H7 (cell line): ENCODE data around the gene CD74. TPM values are rescaled to one million over a fixed set of nuclear protein-coding genes. Genes with fewer than 3 reads are reported as not detected.

ENCODE experiments used
- DNase-seq: peaks from one replicate; pipeline ENCODE4 v3.0.0; 2012
- H3K27me3 ChIP-seq: 2 replicates; pipeline ENCODE4 v1.6.0; 2011; ENCODE audit warnings: mild to moderate bottlenecking, low read length; ENCODE audit not compliant: control insufficient read depth, insufficient read depth
- H3K36me3 ChIP-seq: replicated peaks from 2 replicates; pipeline ENCODE4 v1.5.1; 2011; ENCODE audit warnings: low read length; ENCODE audit not compliant: control insufficient read depth, insufficient read depth
- H3K4me3 ChIP-seq: 2 replicates; pipeline ENCODE4 v1.5.1; 2011; ENCODE audit warnings: low read depth, mild to moderate bottlenecking, control low read depth, low read length, moderate library complexity; ENCODE audit not compliant: insufficient read depth
- total RNA-seq: library from RNA; depleted of rRNA; stranded (reverse); fragments of >200 nt; shearing (Covaris generic); gene quantifications from 2 replicates; pipeline ENCODE4 v1.2.3, GENCODE V29; 2014

CD74 gene
- total RNA-seq, 1 experiment from 2014 or later: 18.0 TPM

DNA sequence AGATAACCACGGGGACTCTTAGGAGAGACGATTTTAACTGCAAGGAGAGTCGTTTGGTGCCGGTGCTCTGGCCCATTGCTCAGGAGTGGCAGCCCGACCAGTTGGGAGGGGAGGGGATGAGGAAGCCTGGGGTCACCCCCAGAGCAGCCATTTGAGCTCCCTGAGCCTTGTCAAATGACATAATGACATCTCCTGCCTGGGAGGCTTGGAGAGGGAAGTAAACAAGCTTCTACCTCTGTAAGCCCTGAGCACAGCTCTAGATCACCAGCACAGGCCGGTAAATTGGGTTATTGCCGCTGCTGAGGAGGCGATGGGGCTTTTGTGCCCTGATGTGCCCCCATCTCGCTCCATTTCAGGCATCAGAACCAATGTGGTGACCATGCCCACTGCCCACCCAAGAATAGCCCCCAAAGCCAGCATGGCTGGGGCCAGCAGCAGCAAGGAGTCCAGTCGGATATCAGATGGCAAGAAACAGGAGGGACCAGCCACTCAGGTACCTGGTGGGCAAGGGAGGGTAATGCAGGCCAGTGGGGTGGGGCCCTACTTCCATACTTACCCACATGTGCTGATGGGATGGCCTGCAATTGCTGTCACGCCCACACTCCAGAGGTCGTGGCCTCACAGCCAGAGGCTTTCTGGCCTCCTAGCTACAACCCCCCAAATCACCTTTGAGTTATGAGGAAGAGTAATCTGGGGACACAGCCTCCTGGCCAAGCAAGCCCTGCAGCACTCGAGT lies 23.0 kb downstream of the CD74 start:
- H3K27me3 ChIP-seq: no peaks in the 10 kb centered on the region
- no peak for DNase-seq
- H3K4me3 ChIP-seq: no peak overlapping the region
- peaks cover 78% of the 10 kb centered on the region for H3K36me3 ChIP-seq

DNA sequence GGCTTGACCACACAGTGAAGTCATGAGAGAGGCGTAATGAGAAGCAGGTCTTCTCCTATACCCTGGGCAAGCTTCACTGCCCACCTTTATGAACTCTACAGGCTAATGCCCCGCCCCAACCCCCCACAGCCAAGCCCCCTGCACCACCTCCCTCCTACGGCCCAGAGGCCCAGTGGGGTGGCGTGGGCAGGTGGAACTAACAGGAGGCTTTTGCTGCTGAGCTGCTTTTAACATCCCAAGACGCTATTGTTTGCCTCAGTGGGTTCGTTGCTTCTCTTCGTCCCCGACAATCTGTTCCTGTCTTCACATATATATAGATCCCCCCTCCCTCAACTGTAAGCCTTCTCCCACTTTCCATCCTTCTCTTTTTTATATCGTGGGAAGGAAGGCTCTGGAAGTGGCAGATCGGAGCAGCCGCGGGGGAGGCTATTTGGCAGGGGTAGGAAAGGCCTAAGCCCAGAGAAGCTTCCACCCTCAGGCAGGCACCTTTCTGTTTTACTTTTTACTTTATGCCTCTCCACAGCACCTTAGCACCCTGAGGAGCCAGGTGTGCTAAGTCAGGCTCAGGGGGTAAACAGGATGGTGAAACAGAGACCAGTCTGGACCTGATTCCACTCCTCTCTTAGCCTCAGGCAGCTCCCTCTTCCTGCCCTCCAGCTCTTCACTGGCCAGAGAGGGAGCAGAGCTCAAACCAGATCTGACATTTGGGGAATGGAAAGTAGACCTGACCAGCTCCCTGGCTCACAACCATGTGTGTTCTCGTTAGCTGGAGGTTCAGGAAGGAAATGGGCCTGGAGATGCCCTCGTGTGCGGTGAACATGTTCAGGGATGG lies 26.5 kb downstream of the CD74 start:
- Histone ChIP-seq H3K4me3 (no peak overlapping the region), H3K36me3 (peaks cover 75% of the 10 kb centered on the region), H3K27me3 (no peaks in the 10 kb centered on the region)
- DNase-seq: peak; percentile 34

DNA sequence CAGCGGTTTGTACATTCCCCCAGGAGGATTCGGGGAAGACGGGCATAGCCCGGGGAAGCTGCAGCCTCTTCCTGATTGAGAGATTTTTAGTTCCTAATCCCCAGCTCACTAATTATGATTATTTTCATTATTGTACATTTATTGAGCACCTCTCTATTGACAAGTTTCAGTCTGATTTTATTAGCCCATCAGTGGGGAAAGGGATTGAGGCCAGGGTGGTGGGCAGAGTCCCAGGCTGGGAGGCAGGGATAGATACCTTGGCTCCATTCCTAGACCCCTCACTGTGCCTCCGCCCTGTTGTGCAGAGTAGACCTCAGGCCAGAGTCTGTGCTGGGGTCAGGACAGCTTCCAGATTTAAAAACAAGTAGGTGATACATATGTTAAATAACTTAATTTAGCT lies 28.0 kb downstream of the CD74 start:
- H3K36me3 ChIP-seq: peaks cover 72% of the 10 kb centered on the region

DNA sequence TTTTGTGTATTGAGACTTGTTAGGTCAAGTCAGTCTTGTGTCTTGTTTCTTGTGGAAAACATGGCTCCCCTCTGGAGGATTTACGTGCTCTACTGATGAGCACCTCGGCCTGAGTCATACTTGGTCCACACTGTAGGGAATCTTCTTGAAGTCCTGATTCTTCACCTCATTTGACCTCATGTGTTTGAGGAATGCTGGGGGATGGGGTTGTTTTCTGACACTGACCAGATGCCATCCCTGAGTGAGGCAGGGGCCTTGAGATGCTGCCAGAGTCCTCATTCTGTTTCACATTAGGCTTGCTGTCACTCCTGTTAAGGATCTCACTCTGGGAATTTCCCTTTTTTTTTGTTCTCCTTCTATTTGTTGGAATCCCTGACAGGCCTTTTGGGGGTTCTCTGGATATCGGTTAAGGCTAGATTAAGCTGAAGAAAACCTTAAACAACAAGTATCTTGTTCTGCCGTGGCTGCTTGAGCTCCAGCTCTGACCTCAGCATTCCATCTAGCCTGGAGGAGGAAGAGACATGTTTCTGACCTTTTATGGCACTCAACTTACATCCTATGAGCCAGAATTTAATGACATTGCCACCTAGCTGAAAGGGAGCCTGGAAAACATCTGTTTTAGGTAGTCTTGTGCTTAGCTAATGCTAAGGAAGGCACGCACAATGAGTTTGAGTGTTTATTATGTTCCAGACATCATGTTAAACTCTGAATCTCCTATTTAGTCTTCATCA lies 34.6 kb downstream of the CD74 start:
- DNase-seq: no peak
- Histone ChIP-seq H3K36me3 (peaks cover 86% of the 10 kb centered on the region), H3K4me3 (no peak overlapping the region), H3K27me3 (no peaks in the 10 kb centered on the region)

More for the DNA sequence above, 28.0 kb downstream of the CD74 start:
- H3K4me3 ChIP-seq: no peak overlapping the region
- no peak for DNase-seq
- H3K27me3 ChIP-seq: no peaks in the 10 kb centered on the region

DNA sequence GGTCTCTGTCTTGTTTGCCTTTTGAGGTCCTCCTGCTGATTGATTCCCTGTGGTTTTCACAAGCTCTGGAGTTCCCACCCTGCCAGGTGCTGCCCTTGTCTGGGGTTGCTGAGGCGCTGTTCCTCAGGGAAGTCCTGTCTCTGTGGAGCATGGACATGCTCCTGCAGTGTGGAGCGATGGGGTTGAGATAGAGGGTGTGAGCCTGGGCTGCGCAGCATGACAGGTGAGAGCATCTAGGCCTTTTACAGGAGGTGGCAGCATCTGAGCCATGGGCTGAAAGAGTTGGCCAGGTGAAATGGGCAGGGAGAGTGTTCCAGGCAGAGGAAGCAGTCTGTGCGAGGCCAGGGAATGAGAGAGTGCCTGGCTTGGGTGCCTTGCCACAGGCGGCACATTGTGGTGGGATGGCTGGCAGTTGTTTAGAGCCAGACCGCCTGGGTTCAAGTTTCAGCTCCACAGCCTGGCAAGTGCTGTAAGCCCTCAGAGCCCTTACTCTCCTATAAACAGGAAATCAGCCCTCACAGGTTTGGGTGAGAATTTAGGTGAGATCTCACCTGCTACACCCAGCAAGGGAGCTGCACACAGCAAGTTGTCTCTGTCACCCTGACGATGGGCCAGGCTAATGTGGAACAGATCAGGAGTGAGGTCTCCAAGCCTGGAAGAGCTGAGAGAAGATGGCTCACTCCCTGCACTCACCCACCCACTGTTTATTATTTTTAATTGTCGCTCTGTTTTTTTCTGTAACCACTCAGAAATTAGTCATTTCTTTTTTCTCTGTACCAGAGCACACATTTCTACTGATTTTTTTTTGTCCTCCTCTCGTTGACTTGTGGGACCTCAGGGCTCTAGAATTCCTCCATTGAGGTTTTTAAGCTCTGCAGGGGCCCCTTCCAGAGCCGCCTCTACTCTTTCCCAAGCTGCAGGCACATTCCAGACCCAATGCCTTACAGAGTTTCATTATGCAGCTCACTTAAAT lies 35.6 kb downstream of the CD74 start:
- peaks cover 86% of the 10 kb centered on the region for H3K36me3 ChIP-seq
- no peak for DNase-seq
- H3K27me3 ChIP-seq: no peaks in the 10 kb centered on the region
- H3K4me3 ChIP-seq: no peak overlapping the region

DNA sequence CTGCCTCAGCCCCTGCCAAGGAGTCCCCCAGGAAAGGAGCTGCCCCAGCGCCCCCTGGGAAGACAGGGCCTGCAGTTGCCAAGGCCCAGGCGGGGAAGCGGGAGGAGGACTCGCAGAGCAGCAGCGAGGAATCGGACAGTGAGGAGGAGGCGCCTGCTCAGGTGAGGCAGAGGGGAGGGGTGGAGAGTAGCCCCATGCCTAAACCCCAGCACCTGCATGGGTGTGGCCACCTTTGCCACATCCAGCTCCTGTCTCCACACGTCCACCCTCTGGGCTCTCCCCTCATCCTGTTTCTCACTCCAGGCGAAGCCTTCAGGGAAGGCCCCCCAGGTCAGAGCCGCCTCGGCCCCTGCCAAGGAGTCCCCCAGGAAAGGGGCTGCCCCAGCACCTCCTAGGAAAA lies 38.1 kb downstream of the CD74 start:
- H3K27me3 ChIP-seq: no peaks in the 10 kb centered on the region
- DNase-seq: no peak
- H3K4me3 ChIP-seq: no peak overlapping the region
- H3K36me3 ChIP-seq: peaks cover 87% of the 10 kb centered on the region

DNA sequence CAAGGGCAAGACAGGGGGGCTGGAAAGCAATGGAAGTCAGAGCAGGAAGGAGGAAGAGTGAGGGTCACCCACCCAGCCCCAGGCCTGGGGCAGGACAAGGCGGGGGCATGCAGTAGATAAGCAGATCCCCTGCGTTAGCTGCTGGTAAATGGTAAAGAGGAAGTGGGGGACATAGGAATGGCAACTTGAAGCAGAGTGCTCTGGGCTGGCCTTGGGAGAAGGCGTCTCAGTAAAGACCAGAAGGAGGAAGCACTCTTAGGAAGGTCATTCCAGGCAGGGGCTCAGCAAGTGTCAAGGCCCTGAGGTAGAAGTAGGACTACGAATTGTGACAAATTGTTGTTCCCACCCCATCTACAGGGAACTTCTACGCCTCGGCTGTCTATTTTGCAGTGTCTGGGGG lies 40.1 kb downstream of the CD74 start:
- no peak for DNase-seq
- H3K4me3 ChIP-seq: no peak overlapping the region
- peaks cover 89% of the 10 kb centered on the region for H3K36me3 ChIP-seq

DNA sequence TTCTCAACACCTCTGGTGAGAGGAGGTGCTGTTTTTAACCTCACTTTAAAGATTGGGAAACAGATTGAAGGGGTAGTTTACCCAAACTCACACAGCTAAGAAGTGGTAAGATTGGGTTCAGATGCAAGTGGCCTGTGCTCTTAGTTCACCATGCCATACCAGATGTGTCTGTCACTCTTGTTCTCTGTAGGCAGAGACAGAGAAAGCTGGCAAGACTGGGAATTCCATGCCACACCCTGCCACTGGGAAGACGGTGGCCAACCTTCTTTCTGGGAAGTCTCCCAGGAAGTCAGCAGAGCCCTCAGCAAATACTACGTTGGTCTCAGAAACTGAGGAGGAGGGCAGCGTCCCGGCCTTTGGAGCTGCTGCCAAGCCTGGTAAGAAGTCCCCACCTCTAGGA lies 44.2 kb downstream of the CD74 start:
- Histone ChIP-seq H3K4me3 (no peak overlapping the region), H3K36me3 (peaks cover 77% of the 10 kb centered on the region), H3K27me3 (no peaks in the 10 kb centered on the region)
- no peak for DNase-seq

More for the DNA sequence above, 40.1 kb downstream of the CD74 start:
- no peaks in the 10 kb centered on the region for H3K27me3 ChIP-seq

DNA sequence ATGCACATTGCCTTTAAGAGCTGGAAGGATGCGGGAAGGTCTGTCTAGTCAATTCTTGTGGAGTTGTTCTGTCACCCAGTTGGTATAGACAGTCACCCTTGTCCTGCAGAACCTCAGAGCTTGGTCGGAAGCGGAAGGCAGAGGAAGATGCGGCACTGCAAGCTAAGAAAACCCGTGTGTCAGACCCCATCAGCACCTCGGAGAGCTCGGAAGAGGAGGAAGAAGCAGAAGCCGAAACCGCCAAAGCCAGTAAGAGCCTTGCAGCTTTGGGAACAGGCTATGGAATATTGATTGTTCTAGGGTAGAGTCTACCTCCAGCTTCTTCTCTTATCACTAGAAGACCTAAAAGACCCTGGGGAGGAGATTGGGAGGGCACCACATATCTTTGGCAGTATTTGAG lies 48.7 kb downstream of the CD74 start:
- no peak overlapping the region for H3K4me3 ChIP-seq
- H3K36me3 ChIP-seq: peaks cover 71% of the 10 kb centered on the region
- no peaks in the 10 kb centered on the region for H3K27me3 ChIP-seq
- DNase-seq: no peak

DNA sequence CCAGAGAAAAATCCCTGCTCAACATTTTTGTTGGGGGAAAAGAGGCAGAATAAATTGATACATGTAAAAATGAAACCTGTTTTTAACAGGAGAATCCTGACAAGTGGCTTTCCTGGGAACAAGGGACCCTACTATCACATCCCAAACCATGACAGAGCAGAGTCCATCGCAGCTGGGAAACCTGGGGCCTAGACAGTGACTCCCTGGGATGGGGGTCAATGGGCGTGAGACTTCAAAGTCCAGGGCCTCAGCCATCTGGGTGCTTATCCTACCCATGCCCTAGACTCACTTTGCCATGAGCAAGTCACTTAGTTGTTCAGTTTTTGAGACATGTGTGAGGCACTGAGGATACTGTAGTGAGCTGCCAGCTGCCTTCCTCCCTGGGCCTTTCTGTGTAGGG lies 49.5 kb downstream of the CD74 start:
- Histone ChIP-seq H3K4me3 (no peak overlapping the region), H3K36me3 (peaks cover 64% of the 10 kb centered on the region), H3K27me3 (no peaks in the 10 kb centered on the region)
- DNase-seq: no peak

DNA sequence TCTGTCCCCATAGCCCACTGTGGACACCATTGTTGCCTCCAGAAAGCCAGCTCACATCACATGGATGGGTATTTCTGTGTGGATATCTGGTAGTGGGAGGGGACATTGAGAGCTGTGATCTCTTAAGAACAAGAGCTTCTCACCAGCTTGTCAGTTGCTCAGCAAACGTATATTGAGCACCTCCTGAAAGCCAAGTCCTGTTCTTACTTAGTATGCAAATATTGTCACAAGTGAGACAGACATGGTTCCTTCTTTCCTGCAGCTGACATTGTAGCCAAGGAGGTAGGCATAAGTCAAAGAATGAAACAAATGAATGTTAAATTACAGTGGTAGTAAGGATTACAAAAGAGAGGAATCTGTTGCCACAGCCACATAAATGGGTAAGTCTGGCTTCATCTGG lies 51.4 kb downstream of the CD74 start:
- Histone ChIP-seq H3K36me3 (peaks cover 52% of the 10 kb centered on the region), H3K27me3 (no peaks in the 10 kb centered on the region), H3K4me3 (no peak overlapping the region)
- DNase-seq: no peak

DNA sequence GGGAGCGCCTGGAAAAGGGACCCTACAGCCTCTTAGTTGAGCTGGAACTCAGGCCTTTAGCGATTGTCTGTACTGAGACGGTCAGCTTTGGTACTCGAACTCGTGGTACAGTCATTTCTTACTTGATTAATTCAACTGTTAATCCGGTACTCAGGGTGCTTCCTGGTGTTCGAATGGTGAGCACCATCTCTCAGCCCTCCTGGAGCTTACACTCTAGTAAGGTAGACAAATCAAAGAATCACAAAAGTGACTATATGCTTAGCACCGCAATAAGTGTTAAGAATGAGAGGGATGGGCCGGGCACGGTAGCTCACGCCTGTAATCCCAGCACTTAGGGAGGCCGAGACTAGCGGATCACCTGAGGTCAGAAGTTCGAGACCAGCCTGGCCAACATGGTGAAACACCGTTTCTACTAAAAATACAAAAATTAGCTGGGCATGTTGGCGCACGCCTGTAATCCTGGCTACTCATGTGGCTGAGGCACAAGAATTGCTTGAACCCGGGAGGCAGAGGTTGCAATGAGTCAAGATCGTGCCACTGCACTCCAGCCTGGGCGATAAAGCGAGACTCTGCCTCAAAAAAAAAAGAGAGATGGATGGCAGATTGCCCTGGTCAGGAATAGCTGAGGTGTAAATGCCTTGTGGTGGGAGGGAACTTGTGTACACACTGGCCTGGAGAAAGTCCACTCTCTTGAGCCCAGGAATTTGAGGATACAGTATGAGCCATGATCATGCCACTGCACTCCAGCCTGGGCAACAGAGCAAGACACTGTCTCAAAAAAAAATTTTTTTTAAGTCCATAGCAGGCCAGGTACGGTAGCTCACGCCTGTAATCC lies 54.2 kb downstream of the CD74 start:
- peaks cover 34% of the 10 kb centered on the region for H3K36me3 ChIP-seq
- H3K4me3 ChIP-seq: peak overlapping the region; percentile 86
- no peak for DNase-seq
- H3K27me3 ChIP-seq: no peaks in the 10 kb centered on the region
